Stimulated activated CD8-positive, alpha-beta memory T cell treated with anti-CD3 and anti-CD28 coated beads, Interleukin-15, amount 100 ng/mL, for 48 hours (primary cell): ENCODE measurements around the gene RPS6KB1.
"Not testable (repeated sequence)": the region's sequence is repeated elsewhere in the genome, so short reads cannot be mapped to it uniquely, and the experiment has no call there.

Experiments
- DNase-seq, 2 donors: peaks; one replicate each; pipeline ENCODE4 v3.0.0-alpha.2; 2020; ENCODE audit warnings: low read depth in 2 of 2

The RPS6KB1 gene

GRCh38 chr17:59870482-59870881 is 22.4 kb upstream of the RPS6KB1 start:
- DNase-seq, result no peak

- DNase-seq, result no peak
These were observed 20.6 kb upstream of the RPS6KB1 start for GRCh38 chr17:59872351-59872750.

DNA sequence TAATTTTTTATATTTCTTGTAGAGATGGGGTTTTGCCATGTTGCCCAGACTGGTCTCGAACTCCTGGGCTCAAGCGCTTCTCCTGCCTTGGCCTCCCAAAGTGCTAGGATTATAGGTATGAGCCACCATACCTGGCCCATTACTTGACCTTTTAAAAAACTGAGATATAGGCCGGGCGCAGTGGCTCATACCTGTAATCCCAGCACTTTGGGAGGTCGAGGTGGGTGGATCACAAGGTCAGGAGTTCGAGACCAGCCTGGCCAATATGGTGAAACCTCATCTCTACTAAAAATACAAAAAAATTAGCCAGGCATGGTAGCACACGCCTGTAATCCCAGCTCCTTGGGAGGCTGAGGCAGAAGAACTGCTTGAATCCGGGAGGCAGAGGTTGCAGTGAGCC is 19.5 kb upstream of the RPS6KB1 start:
- not testable (repeated sequence) for DNase-seq

- DNase-seq, result no peak
These were observed 18.5 kb upstream of the RPS6KB1 start for GRCh38 chr17:59874376-59874775.

DNA sequence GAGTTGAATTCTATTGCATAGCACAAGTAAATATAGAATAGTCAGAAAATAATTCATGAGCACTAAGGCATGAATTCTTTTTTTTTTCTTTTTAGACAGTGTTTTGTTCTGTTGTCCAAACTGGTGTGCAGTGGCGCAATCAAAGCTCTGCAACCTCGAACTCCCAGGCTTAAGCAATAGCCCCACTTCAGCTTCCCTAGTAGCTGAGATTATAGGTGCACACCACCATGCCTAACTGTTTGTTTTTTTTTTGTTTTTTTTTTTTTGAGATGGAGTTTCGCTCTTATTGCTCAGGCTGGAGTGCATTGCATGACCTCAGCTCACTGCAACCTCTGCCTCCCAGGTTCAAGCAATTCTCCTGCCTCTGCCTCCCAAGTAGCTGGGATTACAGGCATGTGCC is 16.8 kb upstream of the RPS6KB1 start:
- DNase-seq, result no peak

DNA sequence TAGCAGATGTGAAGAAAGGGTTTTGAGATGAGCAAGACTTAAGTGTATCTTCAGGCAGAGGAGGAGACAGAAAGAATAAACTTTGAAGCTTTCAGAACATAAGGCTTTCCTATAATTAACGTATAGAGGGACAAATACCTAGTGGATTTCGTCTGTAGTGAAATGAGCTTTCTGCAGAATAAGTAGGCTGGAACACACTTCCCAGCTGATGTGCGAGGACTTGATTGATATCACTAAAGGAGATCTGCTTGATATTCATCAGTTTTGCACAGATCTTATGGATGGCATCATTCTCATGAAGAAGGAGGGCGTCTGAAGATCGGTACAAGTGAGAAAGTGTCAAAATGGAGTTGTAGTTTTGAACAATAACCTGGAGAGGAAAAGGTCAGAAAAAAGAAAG is 15.0 kb upstream of the RPS6KB1 start:
- DNase-seq, result no peak

- no peak for DNase-seq
These were observed 14.3 kb upstream of the RPS6KB1 start for GRCh38 chr17:59878624-59879023.

GRCh38 chr17:59884861-59885260 is 8.1 kb upstream of the RPS6KB1 start:
- no peak for DNase-seq

- DNase-seq, result no peak
These were observed 4.7 kb upstream of the RPS6KB1 start for GRCh38 chr17:59888145-59888750.

DNA sequence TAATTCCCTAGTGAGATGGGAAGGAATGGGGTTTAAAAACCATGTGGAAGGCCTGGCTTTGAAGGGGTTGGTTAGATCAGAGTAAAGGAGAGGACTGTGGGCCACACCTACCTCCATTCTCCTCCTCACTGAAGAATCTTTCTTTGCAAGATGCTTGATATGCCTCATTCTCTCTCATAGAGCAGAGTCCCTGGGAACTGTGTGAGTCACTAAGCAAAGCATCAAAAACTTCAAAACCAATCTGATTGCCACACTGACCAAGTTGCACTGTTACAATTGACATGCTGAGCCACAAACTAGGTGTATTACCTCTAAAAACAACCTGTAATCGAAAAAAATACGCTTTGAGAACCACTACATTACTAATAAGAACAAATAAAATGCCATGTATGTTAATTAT is 2.2 kb upstream of the RPS6KB1 start:
- no peak for DNase-seq

DNA sequence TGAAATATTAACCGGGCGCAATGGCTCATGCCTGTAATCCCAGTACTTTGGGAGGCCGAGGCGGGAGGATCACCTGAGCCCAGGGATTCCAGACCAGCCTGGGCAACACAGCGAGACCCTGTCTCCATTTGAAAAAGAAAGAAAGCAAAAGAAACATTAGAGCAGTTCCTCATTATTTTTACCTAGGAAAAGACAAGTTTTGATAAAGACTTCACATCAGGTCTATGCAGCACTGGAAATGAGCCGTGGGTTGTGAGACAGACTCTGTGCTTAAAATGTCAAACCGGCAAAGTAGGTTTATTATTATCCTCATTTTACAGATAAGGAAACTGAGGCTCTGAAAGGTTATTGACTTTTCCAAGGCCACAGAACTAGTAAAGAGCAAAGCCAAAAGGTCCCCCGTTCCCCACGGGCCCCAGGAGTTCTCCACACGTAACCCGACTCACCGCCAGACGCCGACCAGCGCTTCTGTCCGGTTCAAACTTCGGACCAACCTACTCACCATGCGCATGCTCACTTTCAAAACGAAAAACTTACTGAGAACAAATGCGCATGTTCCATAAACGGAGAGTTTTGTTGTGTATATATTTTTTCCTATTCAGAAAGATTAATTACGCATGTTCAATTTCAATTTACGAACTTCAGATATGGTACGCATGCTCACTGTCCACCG is 534 bp upstream of the RPS6KB1 start:
- DNase-seq, result no peak

DNA sequence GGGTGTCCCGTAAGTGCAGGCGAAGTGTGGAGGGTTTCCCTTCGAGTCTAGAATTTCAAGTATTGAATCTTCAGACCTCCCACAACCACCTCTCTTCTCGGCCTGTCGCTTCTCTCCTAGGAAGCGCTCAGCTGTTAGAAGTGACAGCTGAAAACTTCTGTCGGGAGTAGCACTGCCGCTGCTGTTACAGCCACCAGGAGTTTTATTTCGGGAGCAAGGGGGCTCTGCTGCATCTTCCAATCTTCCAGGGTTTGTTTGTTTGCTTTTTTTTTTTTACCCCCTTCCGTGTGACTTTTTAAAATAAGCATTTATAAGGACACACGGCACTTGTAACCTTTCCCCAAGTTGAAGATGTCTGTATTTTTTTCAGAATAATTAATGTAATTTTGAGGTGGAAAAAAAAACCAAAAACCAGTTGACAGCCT is 767 bp downstream of the RPS6KB1 start:
- DNase-seq, result no peak

DNA sequence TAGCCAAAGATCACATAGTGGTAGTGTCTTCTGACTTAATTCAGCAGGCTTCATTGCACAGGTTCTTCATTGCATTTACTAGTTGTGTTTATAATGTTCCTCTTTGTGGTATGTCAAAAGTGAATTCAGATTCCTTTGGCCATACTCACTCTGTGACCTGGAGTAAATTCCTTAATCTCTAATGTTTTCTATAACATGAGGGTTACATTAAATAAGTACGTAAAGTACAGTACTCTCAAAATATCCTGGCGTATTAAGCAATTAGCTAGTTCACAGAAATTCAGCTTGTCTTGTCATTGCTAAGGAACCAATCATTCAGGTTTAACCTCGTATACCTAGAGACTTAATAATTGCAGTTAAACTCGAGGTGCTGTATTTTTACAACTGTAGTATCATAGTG is 4.2 kb downstream of the RPS6KB1 start:
- DNase-seq, result no peak

- DNase-seq, result no peak
These were observed 6.2 kb downstream of the RPS6KB1 start for GRCh38 chr17:59899099-59899498.

- DNase-seq, result no peak
These were observed 8.7 kb downstream of the RPS6KB1 start for GRCh38 chr17:59901604-59902003.

- no peak for DNase-seq
These were observed 10.5 kb downstream of the RPS6KB1 start for GRCh38 chr17:59903455-59903854.

- no peak for DNase-seq
These were observed 14.5 kb downstream of the RPS6KB1 start for GRCh38 chr17:59907467-59907866.

DNA sequence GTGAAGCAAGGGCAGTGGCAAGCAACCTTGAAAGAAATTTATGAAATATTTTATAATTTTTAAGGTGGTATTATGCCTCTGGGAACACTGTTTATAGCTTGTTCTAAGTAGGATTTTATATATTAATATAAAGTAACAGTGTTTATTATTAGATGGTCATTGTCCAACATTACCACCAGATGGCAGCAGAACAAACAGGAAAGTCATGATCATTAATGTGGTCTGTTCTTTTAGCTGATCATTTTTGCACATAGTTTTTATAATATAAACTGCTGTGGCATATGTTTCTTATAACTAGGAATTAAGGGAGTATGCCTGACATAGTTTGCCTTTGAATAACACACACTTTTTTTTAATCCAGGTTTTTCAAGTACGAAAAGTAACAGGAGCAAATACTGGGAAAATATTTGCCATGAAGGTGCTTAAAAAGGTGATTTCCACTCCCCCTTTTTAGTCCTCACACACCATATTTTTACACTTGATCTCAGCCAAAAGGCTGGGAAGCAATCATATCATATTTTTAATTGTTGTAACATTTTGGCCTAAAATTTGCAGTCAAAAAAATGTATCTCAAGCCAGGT is 21.4 kb downstream of the RPS6KB1 start:
- no peak for DNase-seq

DNA sequence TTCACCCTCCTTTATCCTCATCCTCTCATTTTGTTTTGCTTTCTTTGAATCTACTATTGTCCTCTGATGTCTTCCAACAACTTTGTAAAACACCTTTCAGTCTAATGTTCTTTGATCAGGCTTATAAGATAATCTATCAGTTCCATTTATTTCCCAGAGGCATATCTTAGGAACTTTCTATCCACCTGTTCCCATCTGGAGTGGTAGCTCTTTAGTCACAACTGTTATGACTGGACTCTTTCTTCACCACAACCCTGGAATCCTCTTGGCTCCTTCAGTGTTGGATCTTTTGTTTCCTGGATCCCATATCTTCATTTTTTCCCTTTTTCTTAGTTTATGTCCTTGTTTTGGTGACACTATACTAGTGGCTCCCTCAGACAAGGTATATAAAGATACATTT is 23.5 kb downstream of the RPS6KB1 start:
- no peak for DNase-seq

GRCh38 chr17:59920637-59921036 is 27.7 kb downstream of the RPS6KB1 start:
- not testable (repeated sequence) for DNase-seq

- DNase-seq, result not testable (repeated sequence)
These were observed 37.2 kb downstream of the RPS6KB1 start for GRCh38 chr17:59930121-59930520.

- DNase-seq, result not testable (repeated sequence)
These were observed 37.8 kb downstream of the RPS6KB1 start for GRCh38 chr17:59930768-59931167.

DNA sequence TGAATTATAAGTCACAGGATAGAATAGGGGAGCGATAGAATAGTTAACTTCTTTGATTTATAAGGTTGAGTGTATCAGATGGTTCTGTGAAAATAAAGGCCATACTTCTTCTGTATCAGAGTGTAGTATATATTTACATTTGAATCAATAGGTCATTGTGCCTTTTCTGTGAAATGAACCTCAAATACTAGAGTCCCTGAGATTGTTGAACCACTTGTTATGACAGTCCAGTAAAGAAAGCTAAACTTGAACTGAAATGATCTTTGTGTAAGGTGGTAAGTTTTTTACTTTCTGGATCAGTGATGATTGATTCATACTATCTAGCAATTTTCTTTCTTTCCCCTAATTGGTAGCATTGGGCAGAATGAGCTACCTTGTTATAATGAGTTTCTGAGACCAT is 40.4 kb downstream of the RPS6KB1 start:
- DNase-seq, result not testable (repeated sequence)
